ENCODE data around the gene MMP23B.
"Not testable (repeated sequence)": the region's sequence is repeated elsewhere in the genome, so short reads cannot be mapped to it uniquely, and the experiment has no call there.

The MMP23B gene

GRCh38 chr1:1631782-1632420, at the start of gene MMP23B:
Gene MMP23B, plus strand, starts transcription at chr1:1632173. Its CDS starts 46 bp downstream, at chr1:1632219.
- DNase-seq (ENCODE audit: extremely low read depth in 1 of 2, low read depth in 1 of 2), result no peak

- DNase-seq (ENCODE audit: extremely low read depth in 1 of 2, low read depth in 1 of 2), result no peak
Observed at GRCh38 chr1:1582585-1583346, 49.2 kb upstream of the MMP23B start.

- DNase-seq (ENCODE audit: extremely low read depth in 1 of 2, low read depth in 1 of 2), result no peak
Observed at GRCh38 chr1:1583347-1584010, 48.5 kb upstream of the MMP23B start.

- DNase-seq (ENCODE audit: extremely low read depth in 1 of 2, low read depth in 1 of 2), result no peak
Observed at GRCh38 chr1:1591452-1591851, 40.5 kb upstream of the MMP23B start.

- no peak for DNase-seq (ENCODE audit: extremely low read depth in 1 of 2, low read depth in 1 of 2)
Observed at GRCh38 chr1:1593834-1594601, 38.0 kb upstream of the MMP23B start.

- no peak for DNase-seq (ENCODE audit: extremely low read depth in 1 of 2, low read depth in 1 of 2)
Observed at GRCh38 chr1:1594602-1595260, 37.2 kb upstream of the MMP23B start.

- DNase-seq (ENCODE audit: extremely low read depth in 1 of 2, low read depth in 1 of 2), result not testable (repeated sequence)
Observed at GRCh38 chr1:1595341-1595740, 36.6 kb upstream of the MMP23B start.

- DNase-seq (ENCODE audit: extremely low read depth in 1 of 2, low read depth in 1 of 2), result no peak
Observed at GRCh38 chr1:1596493-1597274, 35.3 kb upstream of the MMP23B start.

GRCh38 chr1:1597275-1597930, 34.6 kb upstream of the MMP23B start:
- DNase-seq (ENCODE audit: extremely low read depth in 1 of 2, low read depth in 1 of 2), result no peak

GRCh38 chr1:1598051-1598719, 33.8 kb upstream of the MMP23B start:
- DNase-seq (ENCODE audit: extremely low read depth in 1 of 2, low read depth in 1 of 2), result no peak

GRCh38 chr1:1598720-1599029, 33.3 kb upstream of the MMP23B start:
- DNase-seq (ENCODE audit: extremely low read depth in 1 of 2, low read depth in 1 of 2), result no peak

- DNase-seq (ENCODE audit: extremely low read depth in 1 of 2, low read depth in 1 of 2), result no peak
Observed at GRCh38 chr1:1599030-1599934, 32.7 kb upstream of the MMP23B start.

- no peak for DNase-seq (ENCODE audit: extremely low read depth in 1 of 2, low read depth in 1 of 2)
Observed at GRCh38 chr1:1599935-1600860, 31.8 kb upstream of the MMP23B start, which contains the start of gene FNDC10. Gene FNDC10, minus strand, starts transcription at chr1:1600135. Its CDS starts 120 bp downstream, at chr1:1600015.

GRCh38 chr1:1600861-1601563, 31.0 kb upstream of the MMP23B start:
- no peak for DNase-seq (ENCODE audit: extremely low read depth in 1 of 2, low read depth in 1 of 2)

- DNase-seq (ENCODE audit: extremely low read depth in 1 of 2, low read depth in 1 of 2), result no peak
Observed at GRCh38 chr1:1601564-1602303, 30.2 kb upstream of the MMP23B start.

Data from activated CD8-positive, alpha-beta memory T cell treated with anti-CD3 and anti-CD28 coated beads for 1 hour (primary cell).